ENCODE results near the gene EDDM13.

- no peak for TF ChIP-seq CTCF (IDR thresholded peaks at IDR 0.05)
- TF ChIP-seq POLR2A (IDR thresholded peaks at IDR 0.05) = peak in 1 of 2 donors; percentile 62
Measured at GRCh38 chr19:56315077-56315828, 42.7 kb downstream of the EDDM13 start.

All from adrenal gland (tissue), 5 donors.